HG03280 (cell line): ENCODE data around the gene TIMM17A.

Experiments used
- ATAC-seq: cut with Tn5 transposase; IDR thresholded peaks from one replicate; pipeline ENCODE4 v1.9.1; 2021; ENCODE audit warnings: mild to moderate bottlenecking, moderate library complexity; ENCODE audit not compliant: unreplicated experiment

Gene TIMM17A

DNA sequence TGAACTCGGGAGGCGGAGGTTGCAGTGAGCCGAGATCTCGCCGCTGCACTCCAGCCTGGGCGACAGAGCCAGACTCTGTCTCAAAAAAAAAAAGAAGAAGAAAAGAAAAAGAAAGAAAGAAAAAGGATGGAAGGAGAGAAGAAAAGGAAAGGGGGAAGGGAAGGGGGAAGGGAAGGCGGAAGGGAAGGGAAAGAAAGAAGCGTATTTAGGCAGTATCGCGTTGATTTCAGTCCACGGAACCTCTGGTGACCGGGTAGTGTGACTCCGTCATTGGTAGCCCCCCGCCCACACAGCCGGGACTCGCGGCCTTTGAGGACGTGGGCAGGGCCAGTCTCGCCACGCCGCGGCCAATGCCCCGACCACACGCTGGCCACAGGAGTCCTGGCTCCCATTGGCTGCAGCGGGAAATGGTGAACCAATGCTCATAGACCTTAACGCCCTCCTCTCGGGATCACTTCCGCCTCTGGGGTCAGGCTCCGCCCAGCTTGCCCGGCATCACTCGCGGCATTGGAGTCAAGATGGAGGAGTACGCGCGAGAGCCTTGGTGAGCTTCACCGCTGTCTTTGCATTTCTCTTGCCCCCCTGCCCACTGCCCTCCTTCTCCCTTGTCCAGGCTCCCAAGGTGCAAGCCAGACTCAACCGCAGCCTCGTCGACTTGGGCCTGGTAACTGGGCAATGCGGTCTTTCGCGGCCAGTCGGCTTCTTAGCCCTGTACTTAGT lies at the start of gene TIMM17A:
TSS of gene TIMM17A (plus strand) at position 495 of the 720 bp plus-strand sequence. CDS start at position 519, 24 bp downstream.
- peak; percentile 99 for ATAC-seq

DNA sequence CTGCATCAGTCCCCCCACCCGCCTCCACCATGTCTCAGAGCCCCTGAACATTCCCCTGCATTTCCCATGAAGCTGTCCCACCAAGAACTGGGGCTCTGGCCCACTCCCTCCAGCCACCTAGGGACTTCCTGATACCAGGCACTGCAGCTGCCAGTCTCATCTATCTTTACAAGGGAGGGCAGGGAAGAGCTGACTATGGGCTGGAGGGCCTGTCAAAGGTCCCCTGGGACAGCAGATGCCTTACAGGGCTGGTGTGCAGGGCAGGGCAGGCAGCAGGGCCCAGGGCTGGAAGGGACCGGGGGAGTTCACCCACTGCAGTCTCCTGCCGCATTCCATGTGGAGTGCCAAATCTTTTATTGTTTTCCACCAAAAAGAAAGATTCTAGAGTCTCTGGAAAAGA lies 49.0 kb upstream of the TIMM17A start:
- no peak for ATAC-seq

DNA sequence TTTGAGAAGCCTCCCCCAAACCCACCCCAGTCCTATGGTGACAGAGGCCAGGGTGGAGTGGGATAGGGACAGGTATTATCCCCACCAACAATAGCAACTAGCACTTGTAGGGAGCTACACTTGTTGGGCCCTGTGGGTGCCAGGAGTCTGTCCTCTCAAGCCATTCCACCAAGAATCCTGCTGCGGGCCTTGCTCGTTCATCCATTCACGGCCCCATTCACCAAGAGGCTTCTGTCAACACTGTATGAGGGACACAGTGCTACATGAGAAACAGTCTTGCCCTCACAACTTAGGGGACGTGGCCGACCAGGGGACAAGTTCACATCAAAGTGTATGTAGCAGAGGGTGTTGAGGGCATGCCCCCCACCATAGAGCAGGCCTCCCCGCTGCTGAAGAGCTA lies 47.7 kb upstream of the TIMM17A start:
- ATAC-seq = no peak

- ATAC-seq = no peak
These were observed 43.3 kb upstream of the TIMM17A start for GRCh38 chr1:201911826-201912571.

- ATAC-seq = no peak
These were observed 42.5 kb upstream of the TIMM17A start for GRCh38 chr1:201912832-201913231.

DNA sequence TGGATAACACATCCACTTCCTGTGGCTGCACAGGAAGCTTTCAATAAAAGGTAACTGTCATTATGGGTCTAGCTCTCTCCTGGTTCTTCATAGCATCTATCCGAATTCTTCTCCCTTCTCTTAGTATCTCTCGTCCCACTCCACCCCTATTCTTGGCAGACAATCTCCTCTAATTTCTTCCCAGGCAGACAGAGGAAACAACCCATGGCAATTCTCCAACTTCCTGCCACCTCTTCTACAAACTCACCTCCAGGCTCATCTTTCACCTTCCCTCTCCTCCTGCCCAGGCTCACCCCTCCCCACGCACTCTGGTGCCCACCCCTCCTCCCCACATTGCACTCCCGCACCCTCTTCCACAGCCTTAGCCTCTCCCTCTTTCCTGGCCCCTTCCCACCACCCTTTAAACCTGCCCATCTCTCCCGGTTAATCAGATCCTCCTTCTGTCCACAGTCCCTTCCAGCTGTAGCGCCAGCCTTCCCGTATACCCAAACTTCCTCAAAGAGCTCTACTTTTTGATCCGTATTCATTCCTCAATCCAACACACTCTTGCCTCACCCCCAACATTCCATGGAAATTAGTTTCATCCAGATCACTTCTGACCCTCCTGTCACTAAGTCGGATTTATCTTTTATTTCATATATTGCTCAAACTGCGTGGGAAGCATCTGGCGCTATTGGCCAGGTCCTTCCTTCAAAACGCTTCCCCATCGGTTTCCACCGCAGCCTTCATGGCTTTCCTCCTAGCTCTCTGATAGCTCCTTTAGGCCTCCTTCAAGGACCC lies 40.7 kb upstream of the TIMM17A start:
- ATAC-seq = no peak

DNA sequence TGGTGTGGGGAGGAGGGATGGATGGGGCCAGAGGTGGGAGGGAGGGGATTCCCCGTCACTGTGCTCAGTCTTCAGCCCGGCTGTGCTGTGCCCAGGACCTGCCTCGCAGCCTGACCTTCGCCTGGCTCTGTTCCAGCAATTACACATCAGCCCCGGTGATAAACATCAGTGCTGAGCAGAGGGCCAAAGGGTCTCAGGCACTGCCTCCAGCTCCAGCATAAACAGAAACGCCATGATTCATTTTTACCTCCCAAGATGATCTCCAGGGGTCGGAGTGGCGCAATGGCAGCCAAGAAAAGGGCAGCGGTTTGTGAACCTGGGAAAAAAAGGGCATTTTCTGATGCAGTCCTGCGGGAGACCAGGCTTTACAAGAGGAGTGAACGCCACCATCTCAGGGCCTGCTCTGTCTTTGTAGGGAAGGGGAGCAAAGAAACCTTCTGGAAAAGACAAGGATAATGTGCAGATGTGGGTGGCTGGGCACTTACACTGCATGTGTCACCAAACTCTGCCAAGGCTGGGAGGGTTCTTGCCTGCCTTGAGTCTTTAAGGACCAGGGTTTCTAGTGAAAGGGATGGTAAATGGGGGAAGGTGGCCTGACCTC lies 38.6 kb upstream of the TIMM17A start:
- no peak for ATAC-seq

- ATAC-seq = no peak
These were observed 37.8 kb upstream of the TIMM17A start for GRCh38 chr1:201917362-201918033.

DNA sequence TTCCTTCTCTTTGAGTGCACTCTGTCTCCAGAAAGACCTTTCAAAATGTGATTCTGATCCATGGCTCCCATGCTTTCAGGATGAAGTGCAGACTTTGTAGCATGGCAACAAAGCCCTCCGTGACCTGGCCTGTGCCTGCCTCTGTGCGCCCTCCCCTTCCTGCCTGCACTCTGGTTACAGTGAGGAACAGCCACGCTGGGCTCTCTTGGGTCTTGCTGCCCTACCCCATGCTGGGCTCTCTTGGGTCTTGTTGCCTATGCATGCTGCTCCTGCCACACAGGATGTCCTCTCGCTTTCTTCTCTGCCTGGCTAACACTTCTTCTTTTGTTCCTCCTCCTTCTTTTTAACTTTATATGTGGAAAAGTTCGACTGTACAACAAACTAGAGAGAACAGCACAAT lies 37.0 kb upstream of the TIMM17A start:
- ATAC-seq = no peak

GRCh38 chr1:201921952-201922558 lies 33.2 kb upstream of the TIMM17A start:
- ATAC-seq = no peak

GRCh38 chr1:201925301-201925567 lies 30.1 kb upstream of the TIMM17A start:
- no peak for ATAC-seq

GRCh38 chr1:201925981-201926645 lies 29.2 kb upstream of the TIMM17A start:
- no peak for ATAC-seq

- no peak for ATAC-seq
These were observed 27.0 kb upstream of the TIMM17A start for GRCh38 chr1:201928266-201928665.

DNA sequence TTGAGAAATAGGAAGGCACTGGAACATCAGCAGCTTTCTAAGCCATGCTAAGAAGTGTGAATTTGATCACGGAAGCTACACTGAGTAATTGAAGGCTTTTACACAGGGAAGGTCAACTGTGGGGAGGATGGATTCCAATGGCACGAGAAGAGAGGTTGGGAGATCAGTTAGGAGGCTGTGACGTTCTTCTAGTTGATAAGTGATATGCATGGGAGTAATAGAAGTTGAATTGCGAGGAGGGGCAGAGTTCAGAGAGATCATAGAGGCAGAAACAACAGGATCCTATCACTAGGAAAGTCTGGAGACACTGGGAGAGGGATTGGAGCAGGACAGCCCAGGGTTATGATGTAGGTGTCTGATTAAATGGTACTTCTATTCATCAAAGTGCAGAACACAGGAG lies 25.2 kb upstream of the TIMM17A start:
- ATAC-seq = no peak

- no peak for ATAC-seq
These were observed 24.5 kb upstream of the TIMM17A start for GRCh38 chr1:201930803-201931202.

DNA sequence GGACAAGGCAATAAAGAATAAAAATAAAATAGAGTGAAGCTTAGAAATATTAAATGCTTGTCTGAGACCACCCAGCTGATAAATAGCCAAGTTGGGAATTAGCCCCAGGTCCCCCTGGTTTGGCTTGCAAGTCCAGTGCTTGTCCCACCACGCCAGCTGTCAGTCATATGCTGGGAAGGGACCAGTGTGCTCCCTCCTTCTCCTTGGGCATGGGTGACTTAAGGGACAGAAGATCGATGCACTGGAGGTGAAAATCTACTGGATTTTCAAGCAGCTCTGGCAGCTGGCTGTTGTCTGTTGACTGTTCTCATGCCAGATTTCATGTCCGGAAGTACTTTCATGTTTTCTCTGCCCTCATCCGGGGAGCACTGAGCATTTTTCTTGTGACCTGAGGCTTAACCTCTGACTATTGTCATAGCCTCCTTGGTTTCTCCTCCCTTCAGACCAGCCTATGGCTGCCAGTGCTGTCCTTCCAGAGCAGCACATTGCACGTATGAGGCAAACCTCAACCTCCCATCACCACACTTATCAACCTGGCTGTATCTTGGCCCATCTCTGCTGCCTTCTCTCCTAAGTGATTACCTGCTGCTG lies 21.4 kb upstream of the TIMM17A start:
- no peak for ATAC-seq

DNA sequence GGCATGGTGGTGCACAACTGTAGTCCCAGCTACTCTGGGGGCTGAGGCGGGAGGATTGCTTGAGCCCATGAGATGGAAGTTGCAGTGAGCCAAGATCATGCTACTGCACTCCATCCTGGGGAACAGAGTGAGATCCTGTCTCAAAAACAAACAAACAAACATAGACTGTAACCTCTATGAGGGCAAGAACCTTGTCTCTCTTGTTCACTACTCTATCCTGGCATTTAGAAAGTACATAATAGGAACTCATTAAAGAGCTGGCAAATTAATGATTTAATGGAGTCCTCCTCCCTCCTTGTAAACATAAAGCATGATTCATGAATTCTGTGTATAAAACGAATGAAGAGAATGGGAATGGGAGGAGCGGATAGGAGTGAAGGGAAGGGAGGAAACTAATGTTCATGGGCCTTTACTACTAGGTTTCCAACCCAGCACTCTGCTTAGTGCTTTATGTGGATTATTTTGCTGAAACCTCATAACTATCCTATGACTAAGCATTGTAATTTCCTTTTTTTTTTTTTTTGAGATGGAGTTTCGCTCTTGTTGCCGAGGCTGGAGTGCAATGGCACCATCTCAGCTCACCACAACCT lies 17.6 kb upstream of the TIMM17A start:
- no peak for ATAC-seq

- ATAC-seq = no peak
These were observed 16.8 kb upstream of the TIMM17A start for GRCh38 chr1:201938440-201939035.

DNA sequence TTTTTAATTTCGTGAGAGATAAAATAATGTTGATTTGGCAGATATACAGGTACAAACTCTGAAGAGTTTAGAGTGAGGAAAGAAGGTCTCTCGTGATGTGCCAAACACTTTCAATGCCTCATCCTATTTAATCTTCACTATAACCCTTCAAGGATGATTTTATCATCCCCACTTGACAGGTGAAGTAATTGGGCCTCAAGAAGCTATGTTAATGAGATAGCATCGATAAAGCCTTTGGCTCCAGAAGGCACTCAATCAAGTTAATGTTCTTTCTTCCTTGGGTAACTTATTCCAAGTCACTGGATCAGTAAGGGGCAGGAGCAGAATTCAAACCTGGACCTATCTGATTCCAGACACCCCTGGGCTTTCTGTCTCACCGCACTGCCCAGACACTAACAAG lies 16.2 kb upstream of the TIMM17A start:
- ATAC-seq = no peak
